OCI-M2 (cell line): ENCODE results near the gene CUX1.

Experiments used
- DNase-seq: peaks from one replicate; lab custom pipeline; 2025; ENCODE audit not compliant: unreplicated experiment; lab: John Stamatoyannopoulos, UW

The CUX1 gene

GRCh38 chr7:102197599-102197998, 380.2 kb downstream of the CUX1 start:
- DNase-seq = no peak

GRCh38 chr7:102198417-102198956, 381.1 kb downstream of the CUX1 start:
- no peak for DNase-seq

DNA sequence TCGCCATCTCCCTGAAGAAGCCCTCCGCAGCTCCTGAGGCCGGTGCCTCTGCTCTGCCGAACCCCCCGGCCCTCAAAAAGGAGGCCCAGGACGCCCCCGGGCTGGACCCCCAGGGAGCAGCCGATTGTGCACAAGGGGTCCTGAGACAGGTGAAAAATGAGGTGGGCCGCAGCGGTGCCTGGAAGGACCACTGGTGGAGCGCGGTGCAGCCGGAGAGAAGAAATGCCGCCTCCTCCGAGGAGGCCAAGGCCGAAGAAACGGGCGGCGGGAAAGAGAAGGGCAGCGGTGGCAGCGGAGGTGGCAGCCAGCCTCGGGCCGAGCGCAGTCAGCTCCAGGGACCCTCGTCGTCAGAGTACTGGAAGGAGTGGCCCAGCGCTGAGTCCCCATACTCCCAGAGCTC, 384.1 kb downstream of the CUX1 start:
- DNase-seq = no peak

GRCh38 chr7:102202556-102202955, 385.1 kb downstream of the CUX1 start:
- DNase-seq = no peak

DNA sequence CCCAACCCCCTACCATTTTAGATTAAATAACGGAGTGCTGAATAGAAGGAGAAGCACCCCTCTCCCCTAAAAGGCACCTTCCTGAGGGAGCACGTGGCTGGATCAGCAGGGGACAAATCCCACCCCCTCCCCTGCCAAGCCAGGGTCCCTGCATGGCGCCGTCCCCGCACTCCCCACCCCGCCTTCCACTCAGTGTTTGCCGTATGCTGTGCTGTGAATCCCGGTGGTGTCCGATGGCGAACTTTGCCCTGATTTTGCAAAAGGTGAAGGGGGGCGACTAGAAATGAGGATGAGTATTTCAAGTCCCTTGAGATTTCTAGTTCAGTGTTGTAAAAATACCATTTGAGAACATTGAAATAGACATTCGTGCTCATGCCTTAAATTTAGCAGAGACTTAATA, 385.8 kb downstream of the CUX1 start:
- DNase-seq = no peak

GRCh38 chr7:102204212-102204611, 386.8 kb downstream of the CUX1 start:
- DNase-seq = no peak

- no peak for DNase-seq
These were observed 388.5 kb downstream of the CUX1 start for GRCh38 chr7:102205915-102206314.

DNA sequence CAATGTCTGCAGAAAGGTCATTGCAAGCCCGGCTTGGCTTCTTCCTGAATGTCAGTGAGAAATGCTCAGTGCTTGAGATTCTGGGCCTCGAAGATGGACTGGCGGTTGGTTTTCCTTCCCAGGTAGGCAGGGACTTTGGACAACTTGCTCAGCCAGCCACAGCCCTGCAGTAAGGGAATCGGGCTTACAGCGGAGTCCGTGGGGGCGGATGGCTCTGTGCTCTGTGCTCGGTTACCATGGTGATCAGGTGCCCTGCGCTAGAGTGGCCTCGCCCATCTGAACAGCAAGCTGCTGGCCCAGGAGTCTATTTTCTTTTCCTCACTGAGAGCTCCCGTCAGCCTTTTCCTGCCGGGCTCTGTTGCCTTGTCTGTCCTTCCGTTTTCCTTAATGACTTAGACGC, 391.4 kb downstream of the CUX1 start:
- no peak for DNase-seq

DNA sequence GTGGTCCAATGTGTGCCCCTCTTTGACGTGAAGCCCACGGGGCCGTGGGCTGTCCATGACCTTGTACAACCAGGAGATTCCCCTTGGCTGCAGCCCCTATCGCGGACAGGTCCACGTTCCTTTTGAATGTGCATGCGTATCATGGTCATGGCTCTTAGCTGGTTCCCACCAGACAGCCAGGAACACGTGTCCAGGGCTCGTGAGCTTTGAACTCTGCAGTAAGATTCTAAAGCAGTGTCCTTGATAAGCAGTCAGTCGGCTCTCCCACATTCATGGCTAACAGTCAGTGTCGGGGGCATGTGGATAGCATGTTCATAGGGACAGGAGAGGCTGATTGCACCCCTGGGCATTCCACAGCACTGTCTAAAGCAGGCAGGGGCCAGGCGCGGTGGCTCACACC, 393.4 kb downstream of the CUX1 start:
- no peak for DNase-seq

GRCh38 chr7:102211590-102212550, 394.4 kb downstream of the CUX1 start:
- DNase-seq = no peak

GRCh38 chr7:102214477-102215072, 397.1 kb downstream of the CUX1 start:
- no peak for DNase-seq

GRCh38 chr7:102215256-102215655, 397.8 kb downstream of the CUX1 start:
- DNase-seq = no peak

DNA sequence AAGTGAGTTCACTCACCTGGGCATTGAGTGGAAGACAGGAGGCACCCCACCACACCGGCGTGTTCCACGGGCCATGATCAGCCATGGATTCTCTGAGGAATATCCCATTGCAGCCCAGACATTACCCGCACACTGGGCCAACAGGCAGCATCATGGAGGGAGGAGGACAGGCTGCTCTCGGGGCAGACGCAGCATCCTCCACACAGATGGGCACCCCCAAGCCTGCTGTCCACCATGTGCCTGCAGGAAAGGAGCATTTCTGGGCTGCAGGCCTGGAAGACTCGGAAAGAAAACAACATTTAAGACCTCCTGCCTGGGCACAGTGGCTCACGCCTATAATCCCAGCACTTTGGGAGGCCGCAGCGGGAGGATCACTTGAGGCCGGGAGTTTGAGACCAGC, 398.3 kb downstream of the CUX1 start:
- DNase-seq = no peak

- DNase-seq = no peak
These were observed 399.3 kb downstream of the CUX1 start for GRCh38 chr7:102216573-102217314.

DNA sequence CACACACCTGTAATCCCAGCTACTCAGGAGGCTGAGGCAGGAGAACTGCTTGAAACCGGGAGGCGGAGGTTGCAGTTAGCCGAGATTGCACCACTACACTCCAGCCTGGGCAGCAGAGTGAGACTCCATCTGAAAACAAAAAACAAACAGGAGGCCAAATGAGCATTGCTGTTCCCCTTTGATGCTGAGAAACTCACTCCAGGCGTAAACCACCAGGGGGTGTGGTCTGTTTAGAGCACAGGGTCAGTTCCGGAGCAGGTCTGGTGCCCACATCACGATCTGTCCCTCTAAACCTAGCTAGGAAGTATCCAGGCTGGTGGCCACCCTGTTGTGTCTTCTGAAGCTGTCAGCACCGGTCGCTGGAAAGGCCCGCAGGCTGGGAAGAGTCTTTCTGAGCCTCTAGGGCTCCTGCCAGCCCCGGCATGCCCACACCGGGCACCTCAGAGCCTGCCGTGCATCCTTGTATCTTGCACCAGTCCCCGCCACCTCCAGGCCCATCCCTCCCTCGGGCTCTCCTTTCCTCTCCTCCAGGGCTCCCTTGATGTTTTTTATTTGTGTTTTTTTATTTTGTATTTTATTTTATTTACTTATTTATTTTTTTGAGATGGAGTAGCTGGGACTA, 402.9 kb downstream of the CUX1 start:
- DNase-seq = no peak

- no peak for DNase-seq
These were observed 403.8 kb downstream of the CUX1 start for GRCh38 chr7:102220960-102221800.

DNA sequence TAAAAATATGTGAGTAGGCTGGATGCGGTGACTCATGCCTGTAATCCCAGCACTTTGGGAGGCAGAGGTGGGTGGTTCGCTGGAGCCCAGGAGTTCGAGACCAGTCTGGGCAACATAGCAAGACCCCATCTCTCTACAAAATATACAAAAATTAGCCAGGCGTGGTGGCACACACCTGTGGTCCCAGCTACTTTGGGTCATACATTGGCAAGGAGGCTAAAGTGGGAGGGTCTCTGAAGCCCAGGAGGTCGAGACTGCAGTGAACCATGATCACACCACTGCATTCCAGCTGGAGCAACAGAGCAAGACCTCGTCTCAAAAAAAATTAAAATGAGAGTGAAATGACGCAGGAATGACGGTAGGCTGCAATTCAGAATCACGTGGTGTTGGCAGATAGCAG, 404.5 kb downstream of the CUX1 start:
- no peak for DNase-seq

DNA sequence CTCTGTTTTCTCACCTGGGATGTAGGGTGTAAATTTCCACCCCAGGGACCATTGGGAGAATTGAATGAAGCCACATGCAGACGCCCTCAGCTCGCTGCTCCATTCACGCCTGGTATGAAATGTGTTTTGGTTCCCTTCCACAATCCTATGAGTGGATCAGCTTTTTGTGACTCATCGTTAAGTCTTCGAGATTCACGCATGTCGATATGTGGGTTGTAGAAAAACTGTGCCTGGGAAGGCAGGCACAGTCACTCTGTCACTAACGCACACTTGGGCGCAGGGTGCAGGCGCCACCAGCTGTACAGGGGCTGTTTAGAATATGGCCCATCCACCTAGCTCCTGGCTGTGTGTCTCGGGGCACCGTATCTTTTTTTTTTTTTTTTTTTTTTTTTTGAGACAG, 405.0 kb downstream of the CUX1 start:
- no peak for DNase-seq

GRCh38 chr7:102223184-102223583, 405.8 kb downstream of the CUX1 start:
- no peak for DNase-seq

DNA sequence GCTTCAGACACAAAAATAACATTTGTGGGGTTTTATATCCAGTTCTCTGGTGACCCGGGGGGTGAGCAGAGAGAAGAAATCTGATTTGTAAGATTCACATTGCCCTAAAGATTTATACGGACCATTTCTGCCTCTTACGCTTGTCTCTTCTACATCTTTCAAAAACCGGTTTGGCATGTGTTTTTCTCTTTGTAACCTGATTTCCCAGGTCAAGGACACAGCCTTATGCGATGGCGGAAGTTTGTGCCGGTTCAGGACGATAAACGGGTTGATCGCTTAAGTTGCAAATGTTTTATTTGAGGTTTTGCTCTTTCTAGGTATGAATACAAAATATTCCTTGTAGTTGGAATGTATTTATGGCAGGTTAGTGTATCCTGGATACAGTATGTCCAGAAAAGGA, 407.6 kb downstream of the CUX1 start:
- no peak for DNase-seq
